ENCODE measurements around the gene ADRM1.

GRCh38 chr20:62315773-62316172 is 13.0 kb downstream of the ADRM1 start:
- no peak for TF ChIP-seq CTCF (conservative IDR thresholded peaks at IDR 0.05)
- TF ChIP-seq ZFX (IDR thresholded peaks at IDR 0.05), result no peak
